Liver (tissue), 3 donors: ENCODE results near the gene TGFBI.

Experiments
- RAD21 ChIP-seq, 2 donors: IDR thresholded peaks; 2 replicates each; pipeline ENCODE4 v1.6.1; 2016; ENCODE audit warnings: antibody characterized with exemption in 2 of 2, mild to moderate bottlenecking in 2 of 2
- SP1 ChIP-seq: IDR thresholded peaks from 2 replicates; pipeline ENCODE4 v1.6.1; 2018; ENCODE audit warnings: antibody characterized with exemption, mild to moderate bottlenecking
- TF ChIP-seq, protein P1 (sequence below): fragments of 150-350 bp; IDR thresholded peaks from 2 replicates; pipeline ENCODE4 v1.5.1; 2017; ENCODE audit warnings: improper control_type of control experiment, low read depth, low read length; ENCODE audit not compliant: missing input control
- TF ChIP-seq, protein P2 (sequence below): IDR thresholded peaks from 2 replicates; pipeline ENCODE4 v1.6.1; 2016; ENCODE audit warnings: antibody characterized with exemption
- TF ChIP-seq, protein P3 (sequence below): IDR thresholded peaks from 2 replicates; pipeline ENCODE4 v1.6.1; 2016; ENCODE audit warnings: antibody characterized with exemption, mild to moderate bottlenecking
- donor health status: healthy.
- donor health status: healthy.

DNA sequence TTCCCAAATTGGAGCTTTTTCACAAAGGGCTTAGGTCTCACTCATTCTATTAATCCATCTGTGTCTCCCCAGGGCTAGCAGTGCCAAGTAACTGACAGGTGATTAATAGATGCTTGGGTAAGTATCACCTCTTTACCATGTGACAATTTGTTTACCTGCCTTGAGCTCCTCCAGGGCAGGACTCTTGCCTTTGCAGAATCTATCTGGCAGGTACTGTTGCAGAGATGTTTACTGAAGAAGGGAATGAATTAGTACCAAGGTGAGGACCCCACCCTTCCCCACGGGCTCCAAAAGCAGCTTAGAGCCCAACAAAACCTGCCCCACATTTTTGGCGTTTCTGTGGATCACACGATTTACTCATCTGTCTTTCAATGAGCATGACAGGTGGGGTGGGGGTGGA lies 698 bp upstream of the TGFBI start:
- TF ChIP-seq, protein P1, sequence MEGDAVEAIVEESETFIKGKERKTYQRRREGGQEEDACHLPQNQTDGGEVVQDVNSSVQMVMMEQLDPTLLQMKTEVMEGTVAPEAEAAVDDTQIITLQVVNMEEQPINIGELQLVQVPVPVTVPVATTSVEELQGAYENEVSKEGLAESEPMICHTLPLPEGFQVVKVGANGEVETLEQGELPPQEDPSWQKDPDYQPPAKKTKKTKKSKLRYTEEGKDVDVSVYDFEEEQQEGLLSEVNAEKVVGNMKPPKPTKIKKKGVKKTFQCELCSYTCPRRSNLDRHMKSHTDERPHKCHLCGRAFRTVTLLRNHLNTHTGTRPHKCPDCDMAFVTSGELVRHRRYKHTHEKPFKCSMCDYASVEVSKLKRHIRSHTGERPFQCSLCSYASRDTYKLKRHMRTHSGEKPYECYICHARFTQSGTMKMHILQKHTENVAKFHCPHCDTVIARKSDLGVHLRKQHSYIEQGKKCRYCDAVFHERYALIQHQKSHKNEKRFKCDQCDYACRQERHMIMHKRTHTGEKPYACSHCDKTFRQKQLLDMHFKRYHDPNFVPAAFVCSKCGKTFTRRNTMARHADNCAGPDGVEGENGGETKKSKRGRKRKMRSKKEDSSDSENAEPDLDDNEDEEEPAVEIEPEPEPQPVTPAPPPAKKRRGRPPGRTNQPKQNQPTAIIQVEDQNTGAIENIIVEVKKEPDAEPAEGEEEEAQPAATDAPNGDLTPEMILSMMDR: no peak
- TF ChIP-seq, protein P2, sequence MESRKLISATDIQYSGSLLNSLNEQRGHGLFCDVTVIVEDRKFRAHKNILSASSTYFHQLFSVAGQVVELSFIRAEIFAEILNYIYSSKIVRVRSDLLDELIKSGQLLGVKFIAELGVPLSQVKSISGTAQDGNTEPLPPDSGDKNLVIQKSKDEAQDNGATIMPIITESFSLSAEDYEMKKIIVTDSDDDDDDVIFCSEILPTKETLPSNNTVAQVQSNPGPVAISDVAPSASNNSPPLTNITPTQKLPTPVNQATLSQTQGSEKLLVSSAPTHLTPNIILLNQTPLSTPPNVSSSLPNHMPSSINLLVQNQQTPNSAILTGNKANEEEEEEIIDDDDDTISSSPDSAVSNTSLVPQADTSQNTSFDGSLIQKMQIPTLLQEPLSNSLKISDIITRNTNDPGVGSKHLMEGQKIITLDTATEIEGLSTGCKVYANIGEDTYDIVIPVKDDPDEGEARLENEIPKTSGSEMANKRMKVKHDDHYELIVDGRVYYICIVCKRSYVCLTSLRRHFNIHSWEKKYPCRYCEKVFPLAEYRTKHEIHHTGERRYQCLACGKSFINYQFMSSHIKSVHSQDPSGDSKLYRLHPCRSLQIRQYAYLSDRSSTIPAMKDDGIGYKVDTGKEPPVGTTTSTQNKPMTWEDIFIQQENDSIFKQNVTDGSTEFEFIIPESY: no peak
- TF ChIP-seq, protein P3, sequence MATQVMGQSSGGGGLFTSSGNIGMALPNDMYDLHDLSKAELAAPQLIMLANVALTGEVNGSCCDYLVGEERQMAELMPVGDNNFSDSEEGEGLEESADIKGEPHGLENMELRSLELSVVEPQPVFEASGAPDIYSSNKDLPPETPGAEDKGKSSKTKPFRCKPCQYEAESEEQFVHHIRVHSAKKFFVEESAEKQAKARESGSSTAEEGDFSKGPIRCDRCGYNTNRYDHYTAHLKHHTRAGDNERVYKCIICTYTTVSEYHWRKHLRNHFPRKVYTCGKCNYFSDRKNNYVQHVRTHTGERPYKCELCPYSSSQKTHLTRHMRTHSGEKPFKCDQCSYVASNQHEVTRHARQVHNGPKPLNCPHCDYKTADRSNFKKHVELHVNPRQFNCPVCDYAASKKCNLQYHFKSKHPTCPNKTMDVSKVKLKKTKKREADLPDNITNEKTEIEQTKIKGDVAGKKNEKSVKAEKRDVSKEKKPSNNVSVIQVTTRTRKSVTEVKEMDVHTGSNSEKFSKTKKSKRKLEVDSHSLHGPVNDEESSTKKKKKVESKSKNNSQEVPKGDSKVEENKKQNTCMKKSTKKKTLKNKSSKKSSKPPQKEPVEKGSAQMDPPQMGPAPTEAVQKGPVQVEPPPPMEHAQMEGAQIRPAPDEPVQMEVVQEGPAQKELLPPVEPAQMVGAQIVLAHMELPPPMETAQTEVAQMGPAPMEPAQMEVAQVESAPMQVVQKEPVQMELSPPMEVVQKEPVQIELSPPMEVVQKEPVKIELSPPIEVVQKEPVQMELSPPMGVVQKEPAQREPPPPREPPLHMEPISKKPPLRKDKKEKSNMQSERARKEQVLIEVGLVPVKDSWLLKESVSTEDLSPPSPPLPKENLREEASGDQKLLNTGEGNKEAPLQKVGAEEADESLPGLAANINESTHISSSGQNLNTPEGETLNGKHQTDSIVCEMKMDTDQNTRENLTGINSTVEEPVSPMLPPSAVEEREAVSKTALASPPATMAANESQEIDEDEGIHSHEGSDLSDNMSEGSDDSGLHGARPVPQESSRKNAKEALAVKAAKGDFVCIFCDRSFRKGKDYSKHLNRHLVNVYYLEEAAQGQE: no peak
- TF ChIP-seq RAD21 (IDR thresholded peaks at IDR 0.05) (no peak), SP1 (no peak)
